ENCODE measurements around the gene GTF2H2.
"Not testable (repeated sequence)": the region's sequence is repeated elsewhere in the genome, so short reads cannot be mapped to it uniquely, and the experiment has no call there.

The GTF2H2 gene

DNA sequence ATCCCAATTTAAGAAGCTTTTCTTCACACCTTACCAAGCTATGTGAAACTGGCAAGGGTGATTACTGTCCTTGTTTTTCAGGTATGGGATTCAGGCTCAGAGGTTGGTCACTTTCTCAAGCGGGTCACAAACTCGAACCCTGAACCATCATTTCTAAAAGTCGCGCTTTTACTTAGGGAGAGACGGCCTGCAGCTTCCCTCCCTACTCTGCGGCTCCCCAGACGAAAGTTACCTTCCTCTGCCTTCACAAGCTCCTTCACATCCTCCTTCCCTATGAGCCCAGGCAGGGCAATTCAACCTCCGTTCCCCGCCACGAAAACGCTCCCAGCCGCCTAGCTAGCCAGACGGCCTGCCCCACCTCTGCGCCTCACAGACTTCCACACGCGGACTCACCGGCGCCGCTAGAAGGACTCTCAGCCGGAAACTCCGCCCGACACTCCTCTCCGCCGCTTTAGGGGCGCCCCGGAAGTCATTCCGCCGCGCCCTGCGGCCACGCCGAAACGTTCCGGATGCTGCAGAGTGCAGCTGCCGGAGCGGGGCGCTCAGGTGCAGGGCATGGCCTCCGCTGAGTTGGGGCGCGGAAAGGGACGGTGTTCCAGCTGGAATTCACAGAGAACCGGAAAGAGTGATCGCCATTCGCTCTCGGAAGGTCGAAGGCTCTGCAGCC lies at the start of gene GTF2H2:
Gene GTF2H2 (minus strand): TSS at position 415 of the 667 bp plus-strand sequence. CDS start 4,913 bp downstream, outside the sequence.
- DNase-seq (ENCODE audit: low read depth in 2 of 2) = not testable (repeated sequence)

- DNase-seq (ENCODE audit: low read depth in 2 of 2) = not testable (repeated sequence)
Measured at GRCh38 chr5:71109730-71110275, 42.3 kb upstream of the GTF2H2 start.

- not testable (repeated sequence) for DNase-seq (ENCODE audit: low read depth in 2 of 2)
Measured at GRCh38 chr5:71099996-71100395, 32.5 kb upstream of the GTF2H2 start.

GRCh38 chr5:71097930-71098203 lies 30.4 kb upstream of the GTF2H2 start:
- not testable (repeated sequence) for DNase-seq (ENCODE audit: low read depth in 2 of 2)

GRCh38 chr5:71097173-71097929 lies 29.9 kb upstream of the GTF2H2 start:
- DNase-seq (ENCODE audit: low read depth in 2 of 2) = not testable (repeated sequence)

- not testable (repeated sequence) for DNase-seq (ENCODE audit: low read depth in 2 of 2)
Measured at GRCh38 chr5:71089773-71090172, 22.3 kb upstream of the GTF2H2 start.

GRCh38 chr5:71088754-71089153 lies 21.3 kb upstream of the GTF2H2 start:
- not testable (repeated sequence) for DNase-seq (ENCODE audit: low read depth in 2 of 2)

DNA sequence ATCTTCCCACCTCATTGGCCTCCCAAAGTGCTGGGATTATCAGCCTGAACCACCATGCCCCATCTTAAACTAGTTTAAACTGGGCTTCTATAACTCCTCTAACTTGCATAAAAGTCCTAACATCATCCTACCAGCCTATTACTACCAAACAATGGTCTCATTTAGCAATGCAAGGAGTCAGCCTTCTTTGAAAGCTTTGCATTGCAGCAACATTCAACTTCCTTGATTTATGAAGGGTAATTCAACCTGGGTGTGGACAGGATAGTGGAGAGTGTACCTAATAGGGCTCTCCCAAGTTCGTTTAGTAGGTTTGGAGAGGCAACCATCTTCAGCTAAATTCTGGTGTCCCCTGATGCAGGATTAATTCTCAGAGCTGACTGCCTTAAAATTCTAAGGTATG lies 18.7 kb upstream of the GTF2H2 start:
- DNase-seq (ENCODE audit: low read depth in 2 of 2) = not testable (repeated sequence)

DNA sequence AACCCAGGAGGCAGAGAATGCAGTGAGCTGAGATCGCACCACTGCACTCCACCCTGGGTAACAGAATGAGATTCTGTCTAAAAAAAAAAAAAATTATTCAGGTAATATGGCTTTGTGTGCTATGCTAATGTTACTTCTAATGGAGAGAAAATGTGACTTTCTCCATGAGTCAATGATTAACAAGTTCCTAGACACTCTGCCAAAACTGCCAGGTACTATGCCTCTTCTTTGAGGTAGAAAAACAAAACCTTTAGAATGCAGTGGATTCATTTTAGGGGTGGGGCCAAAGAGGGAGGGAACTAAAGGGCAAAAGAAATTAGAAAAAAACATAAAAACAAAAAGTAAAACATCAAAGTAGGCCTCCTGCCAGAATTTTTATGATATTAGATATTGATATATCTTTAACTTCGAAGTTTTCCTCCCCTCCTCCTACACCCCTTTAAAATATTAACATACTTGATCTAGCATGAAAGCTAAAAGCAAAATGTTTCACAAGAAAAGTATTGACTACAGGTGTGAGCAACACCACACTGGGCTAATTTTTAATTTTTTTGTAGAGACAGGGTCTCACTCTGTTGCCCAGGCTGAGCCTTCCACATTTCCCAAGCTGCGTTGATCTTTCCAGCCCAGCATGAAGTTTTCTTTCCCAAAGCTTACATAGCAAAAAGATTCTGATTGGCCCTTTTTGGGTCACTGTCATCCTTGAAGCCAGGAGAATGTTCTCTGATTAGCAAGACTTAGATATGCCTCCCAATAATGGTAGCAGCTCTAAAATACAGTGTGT lies 17.0 kb upstream of the GTF2H2 start:
- not testable (repeated sequence) for DNase-seq (ENCODE audit: low read depth in 2 of 2)

GRCh38 chr5:71082898-71083297 lies 15.4 kb upstream of the GTF2H2 start:
- DNase-seq (ENCODE audit: low read depth in 2 of 2) = not testable (repeated sequence)

- not testable (repeated sequence) for DNase-seq (ENCODE audit: low read depth in 2 of 2)
Measured at GRCh38 chr5:71082340-71082739, 14.9 kb upstream of the GTF2H2 start.

- not testable (repeated sequence) for DNase-seq (ENCODE audit: low read depth in 2 of 2)
Measured at GRCh38 chr5:71061322-71061721, 6.2 kb downstream of the GTF2H2 start.

DNA sequence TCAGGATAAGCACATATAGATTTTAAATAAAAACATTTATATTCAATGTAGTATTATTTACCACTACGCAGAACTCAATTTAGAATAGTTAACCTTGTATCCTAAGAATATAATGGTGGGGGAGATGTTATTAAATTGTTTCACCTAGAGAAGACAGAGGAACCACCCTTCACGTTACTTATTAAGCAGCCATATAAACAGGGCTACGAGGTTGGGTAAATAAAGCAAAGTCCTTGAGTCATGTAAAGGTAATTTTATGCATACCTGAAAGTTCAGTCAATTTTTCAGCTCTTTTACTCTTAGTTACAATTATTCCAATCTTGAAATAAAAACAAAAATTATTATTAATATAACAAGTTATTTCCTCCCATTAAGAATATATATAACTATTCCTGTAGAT lies 8.1 kb downstream of the GTF2H2 start:
- DNase-seq (ENCODE audit: low read depth in 2 of 2) = not testable (repeated sequence)

GRCh38 chr5:71044808-71045207 lies 22.7 kb downstream of the GTF2H2 start:
- DNase-seq (ENCODE audit: low read depth in 2 of 2) = not testable (repeated sequence)

DNA sequence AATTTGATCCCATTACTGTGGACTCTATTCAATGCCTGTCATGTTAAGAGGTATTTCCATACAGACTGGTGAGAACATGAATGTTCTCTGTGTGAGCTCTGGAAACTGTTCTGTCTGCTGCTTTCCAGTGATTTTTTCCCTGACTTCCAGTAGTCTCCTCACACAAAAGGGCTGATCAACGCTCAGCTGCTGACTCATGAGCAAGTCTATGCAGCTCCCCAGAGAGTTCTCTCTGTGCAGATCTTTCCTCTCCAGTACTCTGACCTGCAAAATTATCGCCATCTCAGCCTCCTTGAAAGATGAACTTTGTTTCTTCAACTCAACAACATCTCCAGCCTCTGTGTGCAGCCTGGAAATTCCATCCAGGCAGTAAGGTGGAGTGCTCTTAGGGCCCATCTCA lies 23.3 kb downstream of the GTF2H2 start:
- not testable (repeated sequence) for DNase-seq (ENCODE audit: low read depth in 2 of 2)

GRCh38 chr5:71031046-71031776 lies 36.3 kb downstream of the GTF2H2 start:
- DNase-seq (ENCODE audit: low read depth in 2 of 2) = not testable (repeated sequence)

DNA sequence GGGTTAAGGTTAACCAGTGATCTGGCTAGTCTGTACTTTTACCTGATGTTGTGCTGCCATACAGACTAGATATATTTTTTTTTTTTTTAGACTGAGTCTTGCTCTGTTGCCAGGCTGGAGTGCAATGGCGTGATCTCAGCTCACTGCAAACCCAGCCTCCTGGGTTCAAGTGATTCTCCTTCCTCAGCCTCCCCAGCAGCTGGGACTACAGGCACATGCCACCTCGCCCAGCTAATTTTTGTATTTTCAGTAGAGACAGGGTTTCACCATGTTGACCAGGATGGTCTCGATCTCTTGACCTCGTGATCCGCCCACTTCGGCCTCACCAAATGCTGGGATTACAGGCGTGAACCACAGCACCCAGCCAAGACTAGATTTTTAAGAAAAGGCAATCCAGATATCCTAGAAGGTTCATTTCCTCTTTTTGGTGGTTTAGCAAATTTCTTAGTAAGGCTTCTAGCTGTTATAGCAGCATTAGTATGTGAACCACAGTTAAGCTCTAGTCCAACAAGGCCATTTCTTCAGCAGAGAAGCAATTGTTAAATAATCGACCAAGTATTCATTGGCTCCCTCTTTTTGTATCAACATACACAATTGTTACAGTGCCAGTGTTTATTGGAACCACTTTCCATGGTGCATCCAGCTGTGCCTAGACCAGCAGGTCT lies 42.1 kb downstream of the GTF2H2 start, which contains the start of gene NAIP:
Gene NAIP (minus strand): TSS at position 51 of the 665 bp plus-strand sequence. CDS start 12,424 bp downstream, outside the sequence.
- not testable (repeated sequence) for DNase-seq (ENCODE audit: low read depth in 2 of 2)

DNA sequence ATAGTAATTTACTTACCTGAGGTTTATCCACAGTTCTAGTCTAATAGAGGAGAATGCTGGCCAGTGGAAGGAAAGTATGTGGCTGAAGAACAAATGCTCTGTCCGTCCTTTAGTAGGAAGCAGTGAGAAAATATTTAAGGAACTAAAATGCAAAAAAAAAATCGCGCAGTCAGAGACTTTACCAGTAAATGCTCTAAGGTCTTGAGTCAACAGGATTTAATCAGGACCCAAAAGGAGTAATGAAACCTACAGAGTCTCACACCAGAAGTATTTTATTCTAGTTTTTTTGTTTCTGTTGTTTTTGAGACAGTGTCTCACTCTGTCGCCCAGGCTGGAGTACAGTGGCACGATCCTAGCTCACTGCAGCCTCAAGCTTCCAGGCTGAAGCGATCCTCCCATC lies 46.8 kb downstream of the GTF2H2 start:
- not testable (repeated sequence) for DNase-seq (ENCODE audit: low read depth in 2 of 2)

DNA sequence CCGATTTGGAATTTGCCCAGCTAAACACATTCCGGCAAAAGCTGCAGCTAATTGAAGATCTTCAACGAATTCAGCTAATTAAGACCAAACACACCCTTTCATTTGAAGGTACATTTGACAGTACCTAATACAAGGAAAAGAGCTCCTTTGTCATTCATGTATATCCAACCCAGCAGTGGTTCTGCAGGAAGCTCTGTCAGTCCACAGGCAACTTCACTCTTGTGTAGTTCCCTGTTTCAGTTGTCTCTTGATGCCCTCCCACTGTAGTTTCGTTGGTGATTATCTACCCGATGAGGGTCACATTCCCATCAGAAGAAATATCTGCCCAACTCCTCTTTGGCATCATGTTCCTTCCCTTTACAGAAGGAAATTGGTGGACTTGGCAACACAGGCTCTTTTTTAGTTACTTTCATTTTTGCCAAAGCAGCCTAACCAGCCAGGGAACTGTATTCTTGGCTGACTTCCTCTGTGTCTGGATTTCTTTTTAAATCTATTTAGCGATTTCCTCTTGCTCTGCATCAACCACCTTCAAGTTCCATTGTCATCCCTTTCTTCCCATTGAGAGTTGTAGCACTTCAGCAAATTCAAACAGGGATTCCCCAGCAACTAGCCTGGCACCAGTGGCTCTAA lies 49.0 kb downstream of the GTF2H2 start:
- not testable (repeated sequence) for DNase-seq (ENCODE audit: low read depth in 2 of 2)

GRCh38 chr5:71014176-71014575 lies 53.3 kb downstream of the GTF2H2 start:
- no peak for DNase-seq (ENCODE audit: low read depth in 2 of 2)

Measured in stimulated activated CD4-positive, alpha-beta T cell treated with anti-CD3 and anti-CD28 coated beads, Interleukin-1b, Interleukin-23, amount 100 ng/mL, for 4 hours (primary cell).